ENCODE results near the gene ZNF608.

ZNF608 gene

GRCh38 chr5:124730381-124730780, 16.1 kb downstream of the ZNF608 start:
- WGBS, 2 donors (ENCODE audit: extremely low coverage in 2 of 2, insufficient read length in 2 of 2, insufficient replicate concordance in 1 of 2) = no CpG with 5 or more reads among the region's 2 CpGs
- H3K4me1 ChIP-seq (ENCODE audit: control insufficient read depth in 2 of 2, insufficient read depth in 1 of 2, low read depth in 1 of 2, low read length in 2 of 2) = peaks cover 17 to 27% of the 10 kb centered on the region in 2 donors

DNA sequence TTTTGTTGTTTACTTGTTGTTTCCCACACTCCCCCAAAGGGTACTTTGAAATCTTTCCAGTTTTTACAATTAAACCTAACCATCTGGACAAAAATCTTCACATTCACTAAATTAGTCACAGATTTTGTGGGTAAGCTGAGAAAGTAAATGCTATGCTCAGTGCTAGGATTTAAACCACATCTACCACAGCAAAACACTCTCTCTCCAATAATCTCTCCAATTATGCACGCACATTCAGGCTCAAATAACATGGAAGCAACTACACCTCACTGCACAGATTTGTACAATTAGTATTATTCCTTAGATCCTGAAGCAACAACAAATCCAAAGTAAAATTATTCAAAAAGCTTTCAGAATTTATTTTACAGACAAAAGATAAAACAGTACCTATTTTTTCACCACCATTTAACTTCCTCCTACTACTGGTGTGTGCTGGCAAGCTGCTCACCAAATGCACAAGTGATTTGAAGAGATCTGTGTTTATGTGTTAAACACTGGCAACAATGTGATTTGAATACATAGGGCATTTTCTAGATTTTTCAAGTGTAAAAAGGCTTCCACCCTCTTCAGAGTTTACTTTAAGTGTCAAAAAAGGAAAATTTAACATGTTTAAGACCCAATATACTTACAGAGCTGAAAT, 16.6 kb downstream of the ZNF608 start:
- H2BK15ac ChIP-seq (ENCODE audit: low read length) = no peak overlapping the region
- no peak overlapping the region for H3K18ac ChIP-seq (ENCODE audit: low read length)
- peaks cover 6 to 20% of the 10 kb centered on the region in 2 donors for H3K36me3 ChIP-seq (replicated peaks in 1 of 2; ENCODE audit: control insufficient read depth in 2 of 2, insufficient read depth in 2 of 2, low read length in 2 of 2)
- no peak overlapping the region for H2AFZ ChIP-seq (ENCODE audit: low read length)
- no peak overlapping the region for H2BK5ac ChIP-seq (ENCODE audit: low read length)
- H3K79me1 ChIP-seq (ENCODE audit: low read depth, low read length) = no peaks in the 10 kb centered on the region
- no peak overlapping the region for H2AK5ac ChIP-seq (ENCODE audit: low read depth, low read length)
- H3K9me3 ChIP-seq (replicated peaks in 1 of 2; ENCODE audit: control insufficient read depth in 2 of 2, insufficient read depth in 1 of 2, low read depth in 1 of 2, low read length in 2 of 2) = peaks cover 0 to 14% of the 10 kb centered on the region in 2 donors
- no peak overlapping the region for H4K8ac ChIP-seq (ENCODE audit: low read depth, low read length)
- H4K91ac ChIP-seq (ENCODE audit: low read depth, low read length, poor library complexity) = no peak overlapping the region
- no peak overlapping the region for H3K23ac ChIP-seq (ENCODE audit: low read depth, low read length, poor library complexity)
- H3K9ac ChIP-seq (ENCODE audit: low read depth, low read length, poor library complexity) = no peak overlapping the region
- H3K27ac ChIP-seq (replicated peaks; ENCODE audit: low read length) = no peak overlapping the region
- no peaks in the 10 kb centered on the region for H3K27me3 ChIP-seq (ENCODE audit: control insufficient read depth in 3 of 3, insufficient read depth in 3 of 3, low read depth in 1 of 3, low read length in 3 of 3)
- no peak overlapping the region for H3K4me3 ChIP-seq (ENCODE audit: low read length in 2 of 2)
- H3K4ac ChIP-seq (ENCODE audit: low read length) = no peak overlapping the region
- WGBS, 2 donors (ENCODE audit: extremely low coverage in 2 of 2, insufficient read length in 2 of 2, insufficient replicate concordance in 1 of 2) = no CpG with 5 or more reads among the region's 1 CpG
- no peak overlapping the region for H2BK12ac ChIP-seq (ENCODE audit: low read length)
- peaks cover 17 to 26% of the 10 kb centered on the region in 2 donors for H3K4me1 ChIP-seq (ENCODE audit: control insufficient read depth in 2 of 2, insufficient read depth in 1 of 2, low read depth in 1 of 2, low read length in 2 of 2)
- no peak overlapping the region for H3K14ac ChIP-seq (ENCODE audit: low read length)
- no peak overlapping the region for H2BK120ac ChIP-seq (ENCODE audit: low read depth, low read length)
- DNase-seq (ENCODE audit: low spot score) = no peak
- no peak overlapping the region for H3K4me2 ChIP-seq (ENCODE audit: insufficient read depth, low read length, poor library complexity, severe bottlenecking)

More at GRCh38 chr5:124730381-124730780, 16.1 kb downstream of the ZNF608 start:
- Histone ChIP-seq H2AFZ (ENCODE audit: low read length) (no peak overlapping the region), H3K4ac (ENCODE audit: low read length) (no peak overlapping the region), H2BK120ac (ENCODE audit: low read depth, low read length) (no peak overlapping the region), H3K4me2 (ENCODE audit: insufficient read depth, low read length, poor library complexity, severe bottlenecking) (no peak overlapping the region), H3K18ac (ENCODE audit: low read length) (no peak overlapping the region), H3K9me3 (replicated peaks in 1 of 2; ENCODE audit: control insufficient read depth in 2 of 2, insufficient read depth in 1 of 2, low read depth in 1 of 2, low read length in 2 of 2) (peaks cover 0 to 14% of the 10 kb centered on the region in 2 donors), H3K9ac (ENCODE audit: low read depth, low read length, poor library complexity) (no peak overlapping the region), H2BK12ac (ENCODE audit: low read length) (no peak overlapping the region), H3K27ac (replicated peaks; ENCODE audit: low read length) (no peak overlapping the region), H3K23ac (ENCODE audit: low read depth, low read length, poor library complexity) (no peak overlapping the region), H2BK5ac (ENCODE audit: low read length) (no peak overlapping the region), H3K4me3 (ENCODE audit: low read length in 2 of 2) (no peak overlapping the region), H2BK15ac (ENCODE audit: low read length) (no peak overlapping the region), H3K79me1 (ENCODE audit: low read depth, low read length) (no peaks in the 10 kb centered on the region), H4K91ac (ENCODE audit: low read depth, low read length, poor library complexity) (no peak overlapping the region), H3K14ac (ENCODE audit: low read length) (no peak overlapping the region), H2AK5ac (ENCODE audit: low read depth, low read length) (no peak overlapping the region), H3K36me3 (replicated peaks in 1 of 2; ENCODE audit: control insufficient read depth in 2 of 2, insufficient read depth in 2 of 2, low read length in 2 of 2) (peaks cover 6 to 23% of the 10 kb centered on the region in 2 donors), H4K8ac (ENCODE audit: low read depth, low read length) (no peak overlapping the region), H3K27me3 (ENCODE audit: control insufficient read depth in 3 of 3, insufficient read depth in 3 of 3, low read depth in 1 of 3, low read length in 3 of 3) (no peaks in the 10 kb centered on the region)
- DNase-seq (ENCODE audit: low spot score) = no peak

DNA sequence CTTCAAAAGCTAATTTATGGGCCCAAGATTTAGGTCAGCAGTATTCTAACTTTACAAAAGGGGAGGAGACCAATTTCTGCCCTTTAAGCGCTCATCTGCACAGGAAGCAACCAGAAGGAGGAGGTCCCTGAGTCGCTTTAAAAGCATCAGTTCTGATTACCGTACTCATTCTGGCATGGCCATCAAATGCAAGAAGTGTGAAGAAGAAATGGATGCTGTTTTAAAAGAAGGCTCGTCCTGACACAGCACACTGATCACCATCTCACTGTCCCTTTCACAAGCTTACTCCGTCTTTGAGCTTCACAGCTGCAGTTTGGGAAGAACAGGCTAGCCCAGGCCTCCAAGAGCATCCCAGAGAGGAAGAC, 17.5 kb downstream of the ZNF608 start:
- no peak overlapping the region for H2BK120ac ChIP-seq (ENCODE audit: low read depth, low read length)
- no peak overlapping the region for H2BK15ac ChIP-seq (ENCODE audit: low read length)
- H3K4ac ChIP-seq (ENCODE audit: low read length) = no peak overlapping the region
- H2AK5ac ChIP-seq (ENCODE audit: low read depth, low read length) = no peak overlapping the region
- no peak overlapping the region for H3K4me2 ChIP-seq (ENCODE audit: insufficient read depth, low read length, poor library complexity, severe bottlenecking)
- H2AFZ ChIP-seq (ENCODE audit: low read length) = no peak overlapping the region
- WGBS, 2 donors (ENCODE audit: extremely low coverage in 2 of 2, insufficient read length in 2 of 2, insufficient replicate concordance in 1 of 2) = no CpG with 5 or more reads among the region's 5 CpGs
- no peak overlapping the region for H3K4me3 ChIP-seq (ENCODE audit: low read length in 2 of 2)
- H3K14ac ChIP-seq (ENCODE audit: low read length) = no peak overlapping the region
- DNase-seq (ENCODE audit: low spot score) = no peak
- H3K23ac ChIP-seq (ENCODE audit: low read depth, low read length, poor library complexity) = peak overlapping the region; percentile 77
- peak overlapping the region; percentile 74 for H3K18ac ChIP-seq (ENCODE audit: low read length)
- no peak overlapping the region for H3K9ac ChIP-seq (ENCODE audit: low read depth, low read length, poor library complexity)
- peak overlapping the region; percentile 29 for H4K8ac ChIP-seq (ENCODE audit: low read depth, low read length)
- H2BK12ac ChIP-seq (ENCODE audit: low read length) = no peak overlapping the region
- H3K36me3 ChIP-seq (replicated peaks in 1 of 2; ENCODE audit: control insufficient read depth in 2 of 2, insufficient read depth in 2 of 2, low read length in 2 of 2) = peaks cover 6 to 18% of the 10 kb centered on the region in 2 donors
- H2BK5ac ChIP-seq (ENCODE audit: low read length) = no peak overlapping the region
- no peak overlapping the region for H4K91ac ChIP-seq (ENCODE audit: low read depth, low read length, poor library complexity)
- H3K9me3 ChIP-seq (replicated peaks in 1 of 2; ENCODE audit: control insufficient read depth in 2 of 2, insufficient read depth in 1 of 2, low read depth in 1 of 2, low read length in 2 of 2) = peaks cover 0 to 14% of the 10 kb centered on the region in 2 donors
- H3K4me1 ChIP-seq (ENCODE audit: control insufficient read depth in 2 of 2, insufficient read depth in 1 of 2, low read depth in 1 of 2, low read length in 2 of 2) = peaks cover 17 to 25% of the 10 kb centered on the region in 2 donors
- H3K79me1 ChIP-seq (ENCODE audit: low read depth, low read length) = no peaks in the 10 kb centered on the region
- no peak overlapping the region for H3K27ac ChIP-seq (replicated peaks; ENCODE audit: low read length)
- H3K27me3 ChIP-seq (ENCODE audit: control insufficient read depth in 3 of 3, insufficient read depth in 3 of 3, low read depth in 1 of 3, low read length in 3 of 3) = no peaks in the 10 kb centered on the region

DNA sequence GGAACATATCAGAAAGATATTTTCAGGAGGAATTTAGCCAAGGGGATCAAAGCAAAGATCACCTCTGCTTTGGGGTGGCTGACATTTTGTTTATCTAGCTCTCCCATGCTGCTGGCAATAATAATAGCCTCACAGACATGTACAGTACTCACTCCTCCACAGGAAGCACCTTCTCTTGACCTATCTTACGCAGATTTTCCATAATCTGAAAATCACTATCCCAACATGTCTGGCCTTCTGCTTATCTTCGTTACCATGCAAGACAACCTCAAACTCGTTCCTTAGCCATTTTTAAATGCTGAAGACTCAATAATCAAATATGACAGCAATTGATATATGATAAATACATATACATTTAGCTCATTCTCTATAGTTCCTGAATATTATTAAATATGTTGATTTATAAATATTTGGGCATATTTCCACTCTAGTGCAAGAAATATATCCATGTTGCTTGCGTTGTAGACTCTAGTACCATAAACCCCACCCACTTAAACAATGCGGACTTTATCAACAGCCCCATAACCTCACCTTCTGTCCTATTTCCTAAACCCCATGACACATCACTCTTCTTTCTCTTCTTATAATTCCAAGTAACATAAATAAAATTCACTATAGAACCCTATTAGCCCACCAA, 18.0 kb downstream of the ZNF608 start:
- Histone ChIP-seq H2AFZ (ENCODE audit: low read length) (no peak overlapping the region), H4K8ac (ENCODE audit: low read depth, low read length) (no peak overlapping the region), H3K4me3 (ENCODE audit: low read length in 2 of 2) (no peak overlapping the region), H2BK120ac (ENCODE audit: low read depth, low read length) (no peak overlapping the region), H2BK12ac (ENCODE audit: low read length) (no peak overlapping the region), H2AK5ac (ENCODE audit: low read depth, low read length) (no peak overlapping the region), H3K9ac (ENCODE audit: low read depth, low read length, poor library complexity) (no peak overlapping the region), H2BK15ac (ENCODE audit: low read length) (no peak overlapping the region), H3K14ac (ENCODE audit: low read length) (no peak overlapping the region), H3K27me3 (ENCODE audit: control insufficient read depth in 3 of 3, insufficient read depth in 3 of 3, low read depth in 1 of 3, low read length in 3 of 3) (no peaks in the 10 kb centered on the region), H3K36me3 (replicated peaks in 1 of 2; ENCODE audit: control insufficient read depth in 2 of 2, insufficient read depth in 2 of 2, low read length in 2 of 2) (peaks cover 6 to 18% of the 10 kb centered on the region in 2 donors), H2BK5ac (ENCODE audit: low read length) (no peak overlapping the region), H3K9me3 (replicated peaks in 1 of 2; ENCODE audit: control insufficient read depth in 2 of 2, insufficient read depth in 1 of 2, low read depth in 1 of 2, low read length in 2 of 2) (peaks cover 0 to 14% of the 10 kb centered on the region in 2 donors), H3K18ac (ENCODE audit: low read length) (no peak overlapping the region), H4K91ac (ENCODE audit: low read depth, low read length, poor library complexity) (no peak overlapping the region), H3K4me1 (ENCODE audit: control insufficient read depth in 2 of 2, insufficient read depth in 1 of 2, low read depth in 1 of 2, low read length in 2 of 2) (peaks cover 17 to 21% of the 10 kb centered on the region in 2 donors), H3K23ac (ENCODE audit: low read depth, low read length, poor library complexity) (no peak overlapping the region), H3K4ac (ENCODE audit: low read length) (no peak overlapping the region), H3K27ac (replicated peaks; ENCODE audit: low read length) (no peak overlapping the region), H3K79me1 (ENCODE audit: low read depth, low read length) (no peaks in the 10 kb centered on the region), H3K4me2 (ENCODE audit: insufficient read depth, low read length, poor library complexity, severe bottlenecking) (no peak overlapping the region)
- no CpG with 5 or more reads among the region's 5 CpGs for WGBS, 2 donors (ENCODE audit: extremely low coverage in 2 of 2, insufficient read length in 2 of 2, insufficient replicate concordance in 1 of 2)
- DNase-seq (ENCODE audit: low spot score) = no peak
